ENCODE measurements around the gene SP5.
A peak's percentile ranks its signal among the peaks of the same experiment; 100 is the strongest.

SP5 gene

GRCh38 chr2:170696948-170697347 lies 18.2 kb upstream of the SP5 start:
- no peak for ATAC-seq

GRCh38 chr2:170701011-170701410 lies 14.1 kb upstream of the SP5 start:
- ATAC-seq, result no peak
- Mint-ChIP-seq H3K4me3 (no peak overlapping the region), H3K4me1 (no peaks in the 10 kb centered on the region), H3K36me3 (no peaks in the 10 kb centered on the region), H3K9me3 (peaks cover 8% of the 10 kb centered on the region), H3K27ac (no peak overlapping the region), H3K27me3 (peaks cover 25% of the 10 kb centered on the region)

More at GRCh38 chr2:170696948-170697347, 18.2 kb upstream of the SP5 start:
- Mint-ChIP-seq H3K27me3 (peaks cover 33% of the 10 kb centered on the region), H3K4me3 (no peak overlapping the region), H3K27ac (no peak overlapping the region), H3K9me3 (no peaks in the 10 kb centered on the region), H3K36me3 (no peaks in the 10 kb centered on the region), H3K4me1 (no peaks in the 10 kb centered on the region)

- no peaks in the 10 kb centered on the region for H3K36me3 Mint-ChIP-seq
- no peaks in the 10 kb centered on the region for H3K4me1 Mint-ChIP-seq
- H3K9me3 Mint-ChIP-seq, result peaks cover 8% of the 10 kb centered on the region
- H3K27me3 Mint-ChIP-seq, result peaks cover 13% of the 10 kb centered on the region
- no peak overlapping the region for H3K27ac Mint-ChIP-seq
- ATAC-seq, result no peak
- no peak overlapping the region for H3K4me3 Mint-ChIP-seq
These were observed 11.2 kb upstream of the SP5 start for GRCh38 chr2:170703776-170704476.

GRCh38 chr2:170707821-170708795 lies 7.0 kb upstream of the SP5 start:
- Mint-ChIP-seq H3K27me3 (peaks cover 43% of the 10 kb centered on the region), H3K9me3 (peaks cover 4% of the 10 kb centered on the region)
- ATAC-seq, result no peak

GRCh38 chr2:170710609-170710979 lies 4.5 kb upstream of the SP5 start:
- Mint-ChIP-seq H3K27ac (no peak overlapping the region), H3K27me3 (peaks cover 60% of the 10 kb centered on the region)
- ATAC-seq, result no peak

More at GRCh38 chr2:170707821-170708795, 7.0 kb upstream of the SP5 start:
- H3K36me3 Mint-ChIP-seq, result no peaks in the 10 kb centered on the region
- H3K4me3 Mint-ChIP-seq, result no peak overlapping the region
- no peak overlapping the region for H3K27ac Mint-ChIP-seq
- no peaks in the 10 kb centered on the region for H3K4me1 Mint-ChIP-seq

GRCh38 chr2:170711196-170711773 lies 3.9 kb upstream of the SP5 start:
- Mint-ChIP-seq H3K4me1 (peaks cover 13% of the 10 kb centered on the region), H3K36me3 (no peaks in the 10 kb centered on the region), H3K9me3 (no peaks in the 10 kb centered on the region), H3K27ac (no peak overlapping the region), H3K4me3 (no peak overlapping the region), H3K27me3 (peaks cover 64% of the 10 kb centered on the region)
- ATAC-seq, result no peak

More at GRCh38 chr2:170710609-170710979, 4.5 kb upstream of the SP5 start:
- Mint-ChIP-seq H3K4me3 (no peak overlapping the region), H3K4me1 (peaks cover 10% of the 10 kb centered on the region), H3K9me3 (no peaks in the 10 kb centered on the region), H3K36me3 (no peaks in the 10 kb centered on the region)

- peaks cover 13% of the 10 kb centered on the region for H3K4me1 Mint-ChIP-seq
- no peaks in the 10 kb centered on the region for H3K36me3 Mint-ChIP-seq
- H3K4me3 Mint-ChIP-seq, result no peak overlapping the region
- no peaks in the 10 kb centered on the region for H3K9me3 Mint-ChIP-seq
- ATAC-seq, result no peak
- H3K27me3 Mint-ChIP-seq, result peaks cover 64% of the 10 kb centered on the region
- H3K27ac Mint-ChIP-seq, result no peak overlapping the region
These were observed 3.1 kb upstream of the SP5 start for GRCh38 chr2:170711774-170712652.

GRCh38 chr2:170712653-170713542 lies 2.2 kb upstream of the SP5 start:
- Mint-ChIP-seq H3K4me1 (peaks cover 13% of the 10 kb centered on the region), H3K4me3 (no peak overlapping the region), H3K36me3 (no peaks in the 10 kb centered on the region), H3K27ac (no peak overlapping the region), H3K9me3 (no peaks in the 10 kb centered on the region), H3K27me3 (peaks cover 70% of the 10 kb centered on the region)
- ATAC-seq, result no peak

GRCh38 chr2:170713543-170714380 lies 1.4 kb upstream of the SP5 start:
- Mint-ChIP-seq H3K4me1 (peaks cover 13% of the 10 kb centered on the region), H3K36me3 (no peaks in the 10 kb centered on the region), H3K27me3 (peaks cover 68% of the 10 kb centered on the region), H3K4me3 (no peak overlapping the region), H3K9me3 (no peaks in the 10 kb centered on the region), H3K27ac (no peak overlapping the region)
- peak; percentile 13 for ATAC-seq

- no peaks in the 10 kb centered on the region for H3K9me3 Mint-ChIP-seq
- peak overlapping the region; percentile 65 for H3K4me3 Mint-ChIP-seq
- no peak for ATAC-seq
- peaks cover 13% of the 10 kb centered on the region for H3K4me1 Mint-ChIP-seq
- H3K27ac Mint-ChIP-seq, result no peak overlapping the region
- H3K36me3 Mint-ChIP-seq, result no peaks in the 10 kb centered on the region
- peaks cover 71% of the 10 kb centered on the region for H3K27me3 Mint-ChIP-seq
These were observed 616 bp upstream of the SP5 start for GRCh38 chr2:170714381-170715061.

GRCh38 chr2:170715932-170716777 lies 1.0 kb downstream of the SP5 start:
- Mint-ChIP-seq H3K9me3 (no peaks in the 10 kb centered on the region), H3K4me1 (peaks cover 13% of the 10 kb centered on the region), H3K27me3 (peaks cover 60% of the 10 kb centered on the region), H3K36me3 (no peaks in the 10 kb centered on the region), H3K4me3 (peak overlapping the region; percentile 65), H3K27ac (no peak overlapping the region)
- ATAC-seq, result no peak

Data from stimulated activated memory B cell treated with anti-CD40 and anti-IgM and Interleukin-4, amounts not matched to agents 10 μg/mL and 1 μg/mL and 100 μg/mL, for 72 hours (primary cell).